OCI-LY1 (cell line): ENCODE data around the gene DQX1.

Source experiments
- H2AFZ ChIP-seq: fragments of 200-600 bp; sonication (generic), shearing (Covaris generic); 2 replicates; pipeline ENCODE4 v1.6.0; 2014; ENCODE audit warnings: antibody characterized with exemption, mild to moderate bottlenecking, low read length
- H3F3A ChIP-seq: fragments of 200-600 bp; sonication (generic), shearing (Covaris generic); 2 replicates; pipeline ENCODE4 v1.6.0; 2014; ENCODE audit warnings: mild to moderate bottlenecking, antibody characterized with exemption, low read length, moderate library complexity; ENCODE audit not compliant: insufficient read depth
- H3K27ac ChIP-seq: fragments of 200-600 bp; sonication (generic); 2 replicates; pipeline ENCODE4 v1.5.1; 2014; ENCODE audit warnings: low read length, mixed run types, mild to moderate bottlenecking, low read depth; ENCODE audit not compliant: poor library complexity, severe bottlenecking
- H3K27me3 ChIP-seq: fragments of 200-600 bp; sonication (generic); 2 replicates; pipeline ENCODE4 v1.6.0; 2014; ENCODE audit warnings: antibody characterized with exemption, mild to moderate bottlenecking, low read length, moderate library complexity; ENCODE audit not compliant: insufficient read depth
- H3K36me3 ChIP-seq: fragments of 200-600 bp; sonication (generic); 2 replicates; pipeline ENCODE4 v1.6.1; 2014; ENCODE audit warnings: mild to moderate bottlenecking, antibody characterized with exemption, low read length, moderate library complexity, mixed read lengths; ENCODE audit not compliant: insufficient read depth
- H3K4me1 ChIP-seq: fragments of 200-600 bp; sonication (generic); 2 replicates; pipeline ENCODE4 v1.5.1; 2014; ENCODE audit warnings: mild to moderate bottlenecking, low read length, moderate library complexity; ENCODE audit not compliant: insufficient read depth, severe bottlenecking
- H3K4me2 ChIP-seq: fragments of 200-600 bp; sonication (generic), shearing (Covaris generic); 2 replicates; pipeline ENCODE4 v1.6.1; 2014; ENCODE audit warnings: low read length
- H3K4me3 ChIP-seq: fragments of 200-600 bp; sonication (generic); 2 replicates; pipeline ENCODE4 v1.5.1; 2014; ENCODE audit warnings: low read length, low read depth, mild to moderate bottlenecking, mixed read lengths; ENCODE audit not compliant: poor library complexity, severe bottlenecking
- H3K79me2 ChIP-seq: fragments of 200-600 bp; shearing (Covaris generic); 2 replicates; pipeline ENCODE4 v1.6.1; 2016; ENCODE audit warnings: mixed run types, low read length, mixed read lengths; ENCODE audit not compliant: insufficient read depth
- H3K9ac ChIP-seq: fragments of 200-600 bp; sonication (generic), shearing (Covaris generic); 2 replicates; pipeline ENCODE4 v1.6.1; 2014; ENCODE audit warnings: mild to moderate bottlenecking, low read length, mixed read lengths
- H3K9me2 ChIP-seq: fragments of 200-600 bp; sonication (generic), shearing (Covaris generic); 2 replicates; pipeline ENCODE4 v1.6.1; 2014; ENCODE audit warnings: low read depth, mild to moderate bottlenecking, low read length, mixed read lengths
- H3K9me3 ChIP-seq: fragments of 200-600 bp; shearing (Covaris generic); 2 replicates; pipeline ENCODE4 v1.6.1; 2014; ENCODE audit warnings: low read length, mixed read lengths
- H4K20me1 ChIP-seq: fragments of 200-600 bp; sonication (generic), shearing (Covaris generic); 2 replicates; pipeline ENCODE4 v1.6.0; 2016; ENCODE audit warnings: mild to moderate bottlenecking, low read length; ENCODE audit not compliant: insufficient read depth
- EZH2 ChIP-seq: fragments of 200-600 bp; sonication (generic), shearing (Covaris generic); IDR thresholded peaks from 2 replicates; pipeline ENCODE4 v1.8.0; 2017; ENCODE audit warnings: borderline replicate concordance, mixed run types, mild to moderate bottlenecking, antibody characterized with exemption, low read length, moderate library complexity, mixed read lengths
- TF ChIP-seq, protein P1 (sequence below): fragments of 200-600 bp; sonication (generic), shearing (Covaris generic); IDR thresholded peaks from 2 replicates; pipeline ENCODE4 v1.5.1; 2017; ENCODE audit warnings: mild to moderate bottlenecking, antibody characterized with exemption, low read length, moderate library complexity, mixed read lengths

DQX1 gene

DNA sequence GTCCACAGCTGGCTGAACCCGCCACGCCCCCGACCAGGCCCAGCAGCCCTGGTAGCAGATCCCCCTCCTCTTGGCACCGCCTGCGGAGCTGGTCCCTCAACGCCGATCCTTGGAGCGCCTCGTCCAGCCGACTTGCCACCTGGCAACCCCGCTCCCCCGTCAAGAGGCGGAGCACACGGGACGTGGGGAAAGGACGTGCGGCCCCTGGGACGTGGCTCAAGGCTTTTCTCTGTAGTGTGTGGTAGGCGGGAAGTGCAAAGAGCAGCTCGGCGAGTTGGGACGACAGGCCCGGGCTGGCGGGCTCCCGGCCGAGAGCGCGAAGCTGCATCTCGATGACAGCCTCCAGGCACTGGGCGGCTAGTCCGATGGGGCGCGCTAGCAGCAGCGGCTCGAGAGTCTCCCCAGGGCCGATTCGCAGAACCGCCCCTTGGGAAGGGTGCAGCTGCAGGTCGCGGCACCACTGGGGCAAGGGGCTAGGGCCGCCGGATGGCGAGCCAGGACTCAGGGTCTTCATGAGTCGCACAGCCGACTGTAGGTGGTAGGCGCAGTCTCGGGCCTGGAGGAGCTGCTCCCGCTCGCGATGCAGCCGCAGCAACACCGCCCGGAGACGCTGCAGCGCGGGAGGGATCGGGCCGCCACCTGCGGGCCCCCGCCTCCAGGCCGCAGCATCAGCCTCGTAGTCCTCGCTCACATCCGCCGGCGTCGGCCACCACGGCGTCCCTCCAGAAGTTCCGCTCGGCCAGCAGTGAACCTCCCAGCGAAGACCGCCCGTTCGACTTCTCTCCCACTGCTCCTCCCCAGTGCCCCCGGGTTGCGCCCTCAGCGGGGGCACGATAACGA, 43.9 kb downstream of the DQX1 start:
- 0 out of 2 replicates have a peak, but pooled peaks cover 6% of the 10 kb centered on the region for H3K79me2 ChIP-seq
- no peaks in the 10 kb centered on the region for H4K20me1 ChIP-seq
- no peaks in the 10 kb centered on the region for H3K27me3 ChIP-seq
- H3K36me3 ChIP-seq = peaks cover 26% of the 10 kb centered on the region; the same call in 1 of the 2 replicates
- H2AFZ ChIP-seq = no peak overlapping the region
- H3K9ac ChIP-seq = peak overlapping the region; percentile 91
- no peaks in the 10 kb centered on the region for H3K9me2 ChIP-seq
- no peaks in the 10 kb centered on the region; the same call in 1 of the 2 replicates for H3F3A ChIP-seq
- peaks cover 29% of the 10 kb centered on the region for H3K4me1 ChIP-seq
- no peak for TF ChIP-seq EZH2
- TF ChIP-seq, protein P1, sequence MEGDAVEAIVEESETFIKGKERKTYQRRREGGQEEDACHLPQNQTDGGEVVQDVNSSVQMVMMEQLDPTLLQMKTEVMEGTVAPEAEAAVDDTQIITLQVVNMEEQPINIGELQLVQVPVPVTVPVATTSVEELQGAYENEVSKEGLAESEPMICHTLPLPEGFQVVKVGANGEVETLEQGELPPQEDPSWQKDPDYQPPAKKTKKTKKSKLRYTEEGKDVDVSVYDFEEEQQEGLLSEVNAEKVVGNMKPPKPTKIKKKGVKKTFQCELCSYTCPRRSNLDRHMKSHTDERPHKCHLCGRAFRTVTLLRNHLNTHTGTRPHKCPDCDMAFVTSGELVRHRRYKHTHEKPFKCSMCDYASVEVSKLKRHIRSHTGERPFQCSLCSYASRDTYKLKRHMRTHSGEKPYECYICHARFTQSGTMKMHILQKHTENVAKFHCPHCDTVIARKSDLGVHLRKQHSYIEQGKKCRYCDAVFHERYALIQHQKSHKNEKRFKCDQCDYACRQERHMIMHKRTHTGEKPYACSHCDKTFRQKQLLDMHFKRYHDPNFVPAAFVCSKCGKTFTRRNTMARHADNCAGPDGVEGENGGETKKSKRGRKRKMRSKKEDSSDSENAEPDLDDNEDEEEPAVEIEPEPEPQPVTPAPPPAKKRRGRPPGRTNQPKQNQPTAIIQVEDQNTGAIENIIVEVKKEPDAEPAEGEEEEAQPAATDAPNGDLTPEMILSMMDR = no peak
- H3K27ac ChIP-seq = peak overlapping the region; percentile 85
- H3K4me2 ChIP-seq = peak overlapping the region; percentile 98
- peak overlapping the region; percentile 91 for H3K4me3 ChIP-seq
- no peaks in the 10 kb centered on the region for H3K9me3 ChIP-seq

DNA sequence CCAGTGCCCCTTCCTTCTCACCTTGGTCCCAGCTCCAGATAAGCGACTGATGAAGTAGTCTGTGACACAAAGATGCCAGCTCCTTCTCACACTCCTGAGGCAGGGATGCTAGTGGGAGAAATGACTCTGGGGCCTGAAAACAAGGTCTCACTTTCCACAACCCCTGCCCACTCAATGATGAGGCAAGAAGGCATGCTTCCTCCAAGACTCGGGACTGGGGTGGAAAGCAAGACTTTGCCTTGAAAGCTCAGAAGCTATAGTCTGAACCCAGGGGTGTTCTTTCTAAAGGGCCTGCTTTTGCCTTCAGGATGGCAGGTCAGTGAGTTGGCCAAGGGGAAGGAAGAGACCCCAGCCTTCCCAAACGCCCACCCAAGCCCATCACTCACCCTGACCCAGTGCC, 44.6 kb downstream of the DQX1 start:
- Histone ChIP-seq H3F3A (no peaks in the 10 kb centered on the region; the same call in 1 of the 2 replicates), H3K27ac (no peak overlapping the region), H3K79me2 (0 out of 2 replicates have a peak, but pooled peaks cover 6% of the 10 kb centered on the region), H3K4me1 (peaks cover 29% of the 10 kb centered on the region), H2AFZ (no peak overlapping the region), H3K27me3 (no peaks in the 10 kb centered on the region), H3K4me2 (peak overlapping the region; percentile 98), H3K4me3 (peak overlapping the region; percentile 91), H3K36me3 (peaks cover 26% of the 10 kb centered on the region; the same call in 1 of the 2 replicates), H4K20me1 (no peaks in the 10 kb centered on the region), H3K9ac (peak overlapping the region; percentile 91), H3K9me3 (no peaks in the 10 kb centered on the region), H3K9me2 (no peaks in the 10 kb centered on the region)
- no peak for TF ChIP-seq EZH2
- TF ChIP-seq, protein P1 = no peak

DNA sequence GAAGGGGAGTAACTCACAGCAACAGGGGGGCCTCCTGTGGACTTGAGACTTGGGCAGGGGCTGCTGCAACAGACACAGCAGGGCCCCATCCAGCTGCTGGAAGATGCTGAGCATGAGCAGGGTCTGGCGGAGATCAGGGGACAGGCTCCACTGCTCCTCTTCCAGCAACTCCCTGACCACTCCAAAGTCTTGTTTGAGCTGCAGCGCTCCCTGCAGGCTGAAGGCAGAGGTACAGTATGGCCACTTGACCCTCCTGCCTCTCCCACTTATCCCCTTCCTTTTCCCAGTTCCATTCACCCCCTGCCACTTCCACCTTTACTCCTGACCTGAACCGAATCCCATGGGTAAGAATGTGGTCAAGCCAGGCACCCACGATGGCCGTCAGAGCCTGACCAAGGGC, 51.1 kb downstream of the DQX1 start:
- no peaks in the 10 kb centered on the region for H4K20me1 ChIP-seq
- no peaks in the 10 kb centered on the region for H3K27me3 ChIP-seq
- H3F3A ChIP-seq = no peaks in the 10 kb centered on the region; the same call in 1 of the 2 replicates
- H3K79me2 ChIP-seq = no peaks in the 10 kb centered on the region
- no peak overlapping the region for H3K9ac ChIP-seq
- no peaks in the 10 kb centered on the region for H3K9me3 ChIP-seq
- no peak for TF ChIP-seq EZH2
- TF ChIP-seq, protein P1 = peak; percentile 43
- H3K4me3 ChIP-seq = no peak overlapping the region
- H3K4me1 ChIP-seq = peaks cover 22% of the 10 kb centered on the region
- no peak overlapping the region for H2AFZ ChIP-seq
- peaks cover 26% of the 10 kb centered on the region for H3K36me3 ChIP-seq
- H3K27ac ChIP-seq = no peak overlapping the region
- no peak overlapping the region for H3K4me2 ChIP-seq
- no peaks in the 10 kb centered on the region for H3K9me2 ChIP-seq
